BLaER1 (cell line): ENCODE data around the gene DZIP3.

ENCODE experiments used
- H3K27ac ChIP-seq: shearing (Covaris generic); formaldehyde crosslinking; 2 replicates; pipeline ENCODE4 v1.8.1; 2022
- H3K27me3 ChIP-seq: shearing (Covaris generic); formaldehyde crosslinking; 2 replicates; pipeline ENCODE4 v1.8.1; 2022
- H3K36me3 ChIP-seq: shearing (Covaris generic); formaldehyde crosslinking; 2 replicates; pipeline ENCODE4 v1.8.1; 2022
- H3K4me1 ChIP-seq: shearing (Covaris generic); formaldehyde crosslinking; 2 replicates; pipeline ENCODE4 v1.8.1; 2022
- H3K4me2 ChIP-seq: shearing (Covaris generic); formaldehyde crosslinking; 2 replicates; pipeline ENCODE4 v1.8.1; 2022
- H3K4me3 ChIP-seq: shearing (Covaris generic); formaldehyde crosslinking; 2 replicates; pipeline ENCODE4 v1.8.1; 2022
- H3K9ac ChIP-seq: shearing (Covaris generic); formaldehyde crosslinking; 2 replicates; pipeline ENCODE4 v1.8.1; 2022
- H3K9me3 ChIP-seq: shearing (Covaris generic); formaldehyde crosslinking; 2 replicates; pipeline ENCODE4 v1.8.1; 2022
- H4K20me1 ChIP-seq: shearing (Covaris generic); formaldehyde crosslinking; 2 replicates; pipeline ENCODE4 v1.8.1; 2022
- Cebpa-rat ChIP-seq: shearing (Covaris generic); IDR thresholded peaks from 2 replicates; pipeline ENCODE4 v1.8.1; 2022

The DZIP3 gene

GRCh38 chr3:108722724-108723123 is 133.2 kb downstream of the DZIP3 start:
- Histone ChIP-seq H3K27me3 (no peaks in the 10 kb centered on the region), H3K4me2 (no peak overlapping the region), H4K20me1 (no peaks in the 10 kb centered on the region), H3K36me3 (no peaks in the 10 kb centered on the region), H3K4me1 (peaks cover 9% of the 10 kb centered on the region), H3K9ac (no peak overlapping the region), H3K27ac (no peak overlapping the region), H3K4me3 (no peak overlapping the region), H3K9me3 (no peaks in the 10 kb centered on the region; the same call in 1 of the 2 replicates)
- TF ChIP-seq Cebpa-rat = no peak

GRCh38 chr3:108724101-108724500 is 134.6 kb downstream of the DZIP3 start:
- peak overlapping the region; percentile 23 for H3K4me2 ChIP-seq
- no peak for TF ChIP-seq Cebpa-rat
- H3K27ac ChIP-seq = no peak overlapping the region

GRCh38 chr3:108728105-108728504 is 138.6 kb downstream of the DZIP3 start:
- Histone ChIP-seq H3K9ac (no peak overlapping the region), H4K20me1 (no peaks in the 10 kb centered on the region), H3K27ac (no peak overlapping the region), H3K9me3 (no peaks in the 10 kb centered on the region; the same call in 1 of the 2 replicates), H3K27me3 (no peaks in the 10 kb centered on the region), H3K36me3 (no peaks in the 10 kb centered on the region), H3K4me3 (no peak overlapping the region), H3K4me1 (peaks cover 9% of the 10 kb centered on the region), H3K4me2 (no peak overlapping the region)
- no peak for TF ChIP-seq Cebpa-rat

More at GRCh38 chr3:108724101-108724500, 134.6 kb downstream of the DZIP3 start:
- Histone ChIP-seq H3K36me3 (no peaks in the 10 kb centered on the region), H3K9ac (no peak overlapping the region), H4K20me1 (no peaks in the 10 kb centered on the region), H3K9me3 (no peaks in the 10 kb centered on the region; the same call in 1 of the 2 replicates), H3K4me1 (peaks cover 9% of the 10 kb centered on the region), H3K4me3 (no peak overlapping the region), H3K27me3 (no peaks in the 10 kb centered on the region)

GRCh38 chr3:108728934-108729333 is 139.4 kb downstream of the DZIP3 start:
- no peaks in the 10 kb centered on the region for H3K9me3 ChIP-seq

GRCh38 chr3:108736821-108737220 is 147.3 kb downstream of the DZIP3 start:
- Histone ChIP-seq H3K4me3 (no peak overlapping the region), H3K27ac (no peak overlapping the region), H4K20me1 (no peaks in the 10 kb centered on the region), H3K4me2 (no peak overlapping the region), H3K4me1 (no peaks in the 10 kb centered on the region), H3K9me3 (no peaks in the 10 kb centered on the region), H3K36me3 (no peaks in the 10 kb centered on the region), H3K9ac (no peak overlapping the region), H3K27me3 (no peaks in the 10 kb centered on the region)
- TF ChIP-seq Cebpa-rat = no peak

More at GRCh38 chr3:108728934-108729333, 139.4 kb downstream of the DZIP3 start:
- no peaks in the 10 kb centered on the region for H3K27me3 ChIP-seq
- H3K4me1 ChIP-seq = peaks cover 6% of the 10 kb centered on the region
- H3K27ac ChIP-seq = no peak overlapping the region
- no peaks in the 10 kb centered on the region for H3K36me3 ChIP-seq
- H3K4me3 ChIP-seq = no peak overlapping the region
- H3K4me2 ChIP-seq = no peak overlapping the region
- no peak overlapping the region for H3K9ac ChIP-seq
- no peaks in the 10 kb centered on the region for H4K20me1 ChIP-seq
- TF ChIP-seq Cebpa-rat = no peak

GRCh38 chr3:108742929-108743328 is 153.4 kb downstream of the DZIP3 start:
- Histone ChIP-seq H3K9me3 (no peaks in the 10 kb centered on the region), H3K4me3 (no peak overlapping the region), H3K4me2 (no peak overlapping the region), H3K36me3 (no peaks in the 10 kb centered on the region), H3K9ac (no peak overlapping the region), H3K27me3 (no peaks in the 10 kb centered on the region), H3K27ac (no peak overlapping the region), H4K20me1 (no peaks in the 10 kb centered on the region), H3K4me1 (no peaks in the 10 kb centered on the region)
- TF ChIP-seq Cebpa-rat = no peak
